SK-N-SH (cell line): Measurements from ENCODE around the gene IL18R1.

Experiments used
- MXI1 ChIP-seq: IDR thresholded peaks from 2 replicates; pipeline ENCODE4 v1.6.1; 2012; ENCODE audit warnings: mild to moderate bottlenecking, low read depth, low read length, improper control_type of control experiment
- YY1 ChIP-seq: IDR thresholded peaks from 2 replicates; pipeline ENCODE4 v1.4.0; 2012; ENCODE audit warnings: low read depth, mild to moderate bottlenecking
- TF ChIP-seq, protein P1 (sequence below): fragments of 200-600 bp; sonication (generic); IDR thresholded peaks from 2 replicates; pipeline ENCODE4 v1.6.1; 2017; ENCODE audit warnings: antibody characterized with exemption, mild to moderate bottlenecking, moderate library complexity

DNA sequence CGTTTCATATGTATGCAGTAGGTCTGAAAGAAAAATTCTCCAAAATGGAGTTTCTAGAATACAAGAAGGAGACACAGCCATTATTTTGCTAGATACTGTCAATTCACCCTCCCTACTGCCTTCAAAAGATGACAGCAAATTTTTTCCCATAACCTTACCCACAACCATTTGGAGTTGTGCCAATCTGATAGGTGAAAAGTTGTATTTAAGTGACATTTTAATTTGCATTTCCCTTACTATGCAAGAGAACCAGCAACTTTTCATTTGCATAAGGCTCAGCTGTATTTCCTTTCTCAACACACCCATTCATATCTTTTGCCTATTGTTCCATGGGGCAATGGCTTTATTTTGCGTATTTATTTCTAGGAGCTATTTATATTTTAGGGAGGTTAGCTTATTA is 36.0 kb downstream of the IL18R1 start:
- TF ChIP-seq YY1, result no peak
- TF ChIP-seq, protein P1, sequence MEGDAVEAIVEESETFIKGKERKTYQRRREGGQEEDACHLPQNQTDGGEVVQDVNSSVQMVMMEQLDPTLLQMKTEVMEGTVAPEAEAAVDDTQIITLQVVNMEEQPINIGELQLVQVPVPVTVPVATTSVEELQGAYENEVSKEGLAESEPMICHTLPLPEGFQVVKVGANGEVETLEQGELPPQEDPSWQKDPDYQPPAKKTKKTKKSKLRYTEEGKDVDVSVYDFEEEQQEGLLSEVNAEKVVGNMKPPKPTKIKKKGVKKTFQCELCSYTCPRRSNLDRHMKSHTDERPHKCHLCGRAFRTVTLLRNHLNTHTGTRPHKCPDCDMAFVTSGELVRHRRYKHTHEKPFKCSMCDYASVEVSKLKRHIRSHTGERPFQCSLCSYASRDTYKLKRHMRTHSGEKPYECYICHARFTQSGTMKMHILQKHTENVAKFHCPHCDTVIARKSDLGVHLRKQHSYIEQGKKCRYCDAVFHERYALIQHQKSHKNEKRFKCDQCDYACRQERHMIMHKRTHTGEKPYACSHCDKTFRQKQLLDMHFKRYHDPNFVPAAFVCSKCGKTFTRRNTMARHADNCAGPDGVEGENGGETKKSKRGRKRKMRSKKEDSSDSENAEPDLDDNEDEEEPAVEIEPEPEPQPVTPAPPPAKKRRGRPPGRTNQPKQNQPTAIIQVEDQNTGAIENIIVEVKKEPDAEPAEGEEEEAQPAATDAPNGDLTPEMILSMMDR, result no peak
- TF ChIP-seq MXI1, result no peak
